ENCODE data around the gene ZNF423.

Gene ZNF423

GRCh38 chr16:49542946-49543630, 312.8 kb downstream of the ZNF423 start:
- DNase-seq, result no peak

- no peak for DNase-seq
Measured at GRCh38 chr16:49542391-49542891, 313.5 kb downstream of the ZNF423 start.

- DNase-seq, result no peak
Measured at GRCh38 chr16:49540836-49541235, 315.1 kb downstream of the ZNF423 start.

GRCh38 chr16:49539758-49540157, 316.2 kb downstream of the ZNF423 start:
- no peak for DNase-seq

- no peak for DNase-seq
Measured at GRCh38 chr16:49537924-49538459, 317.9 kb downstream of the ZNF423 start.

- DNase-seq, result no peak
Measured at GRCh38 chr16:49534901-49535610, 320.9 kb downstream of the ZNF423 start.

GRCh38 chr16:49533422-49533821, 322.5 kb downstream of the ZNF423 start:
- no peak for DNase-seq

- no peak for DNase-seq
Measured at GRCh38 chr16:49532873-49533272, 323.0 kb downstream of the ZNF423 start.

GRCh38 chr16:49531931-49532840, 323.7 kb downstream of the ZNF423 start:
- no peak for DNase-seq

- no peak for DNase-seq
Measured at GRCh38 chr16:49531425-49531824, 324.5 kb downstream of the ZNF423 start.

- DNase-seq, result no peak
Measured at GRCh38 chr16:49530427-49530970, 325.4 kb downstream of the ZNF423 start.

- DNase-seq, result no peak
Measured at GRCh38 chr16:49529411-49530045, 326.4 kb downstream of the ZNF423 start.

GRCh38 chr16:49528866-49529288, 327.0 kb downstream of the ZNF423 start:
- no peak for DNase-seq

- DNase-seq, result no peak
Measured at GRCh38 chr16:49528060-49528865, 327.6 kb downstream of the ZNF423 start.

- DNase-seq, result no peak
Measured at GRCh38 chr16:49527611-49528010, 328.3 kb downstream of the ZNF423 start.

GRCh38 chr16:49526860-49527365, 329.0 kb downstream of the ZNF423 start:
- DNase-seq, result no peak

GRCh38 chr16:49524947-49525315, 331.0 kb downstream of the ZNF423 start:
- DNase-seq, result no peak

GRCh38 chr16:49524216-49524946, 331.5 kb downstream of the ZNF423 start:
- no peak for DNase-seq

GRCh38 chr16:49523435-49524159, 332.3 kb downstream of the ZNF423 start:
- DNase-seq, result no peak

Data from NCI-H1436 (cell line).